ENCODE measurements around the gene ZNF181. TPM values are rescaled to one million over a fixed set of nuclear protein-coding genes. Genes with fewer than 3 reads are reported as not detected.

Gene ZNF181
- total RNA-seq, 1 donor from 2014 or later = 10.3 TPM

DNA sequence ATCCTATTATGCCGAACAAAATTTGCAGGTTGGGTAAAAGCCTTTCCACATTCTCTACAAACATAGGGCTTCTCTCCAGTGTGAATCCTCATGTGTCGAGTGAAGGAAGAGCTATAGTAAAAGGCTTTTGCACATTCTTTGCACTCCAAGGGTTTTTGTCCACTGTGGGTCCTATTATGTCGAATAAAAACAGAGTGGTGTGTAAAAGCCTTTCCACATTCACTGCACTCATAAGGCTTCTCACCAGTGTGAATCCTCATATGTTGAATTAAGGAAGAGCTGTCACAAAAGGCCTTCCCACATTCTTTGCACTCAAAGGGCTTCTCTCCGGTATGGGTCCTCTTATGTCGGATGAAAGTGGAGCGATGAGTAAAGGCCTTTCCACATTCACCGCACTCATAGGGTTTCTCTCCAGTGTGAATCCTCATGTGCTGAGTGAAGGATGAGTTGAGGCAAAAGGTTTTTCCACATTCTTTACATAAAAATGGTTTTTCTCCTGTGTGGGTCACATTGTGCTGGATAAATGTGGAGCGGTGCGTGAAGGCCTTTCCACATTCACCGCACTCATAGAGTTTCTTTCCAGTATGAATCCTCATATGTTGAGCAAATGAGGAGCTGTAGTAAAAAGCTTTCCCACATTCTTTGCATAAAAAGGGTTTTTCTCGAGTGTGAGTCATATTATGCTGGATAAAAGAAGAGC is 25.3 kb downstream of the ZNF181 start:
- TF ChIP-seq, protein P1, sequence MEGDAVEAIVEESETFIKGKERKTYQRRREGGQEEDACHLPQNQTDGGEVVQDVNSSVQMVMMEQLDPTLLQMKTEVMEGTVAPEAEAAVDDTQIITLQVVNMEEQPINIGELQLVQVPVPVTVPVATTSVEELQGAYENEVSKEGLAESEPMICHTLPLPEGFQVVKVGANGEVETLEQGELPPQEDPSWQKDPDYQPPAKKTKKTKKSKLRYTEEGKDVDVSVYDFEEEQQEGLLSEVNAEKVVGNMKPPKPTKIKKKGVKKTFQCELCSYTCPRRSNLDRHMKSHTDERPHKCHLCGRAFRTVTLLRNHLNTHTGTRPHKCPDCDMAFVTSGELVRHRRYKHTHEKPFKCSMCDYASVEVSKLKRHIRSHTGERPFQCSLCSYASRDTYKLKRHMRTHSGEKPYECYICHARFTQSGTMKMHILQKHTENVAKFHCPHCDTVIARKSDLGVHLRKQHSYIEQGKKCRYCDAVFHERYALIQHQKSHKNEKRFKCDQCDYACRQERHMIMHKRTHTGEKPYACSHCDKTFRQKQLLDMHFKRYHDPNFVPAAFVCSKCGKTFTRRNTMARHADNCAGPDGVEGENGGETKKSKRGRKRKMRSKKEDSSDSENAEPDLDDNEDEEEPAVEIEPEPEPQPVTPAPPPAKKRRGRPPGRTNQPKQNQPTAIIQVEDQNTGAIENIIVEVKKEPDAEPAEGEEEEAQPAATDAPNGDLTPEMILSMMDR (IDR thresholded peaks at IDR 0.05; ENCODE audit: unreplicated experiment) = no peak
- no peak overlapping the region for H3K4me3 Mint-ChIP-seq (ENCODE audit: low read depth)
- H3K27ac Mint-ChIP-seq = no peak overlapping the region
- no peaks in the 10 kb centered on the region for H3K27me3 Mint-ChIP-seq
- DNase-seq (ENCODE audit: low spot score, unreplicated experiment) = no peak
- peaks cover 72% of the 10 kb centered on the region for H3K9me3 Mint-ChIP-seq (ENCODE audit: low read depth)
- no peaks in the 10 kb centered on the region for H3K4me1 Mint-ChIP-seq (ENCODE audit: low read depth)
- peaks cover 76% of the 10 kb centered on the region for H3K36me3 Mint-ChIP-seq (ENCODE audit: insufficient read depth)

DNA sequence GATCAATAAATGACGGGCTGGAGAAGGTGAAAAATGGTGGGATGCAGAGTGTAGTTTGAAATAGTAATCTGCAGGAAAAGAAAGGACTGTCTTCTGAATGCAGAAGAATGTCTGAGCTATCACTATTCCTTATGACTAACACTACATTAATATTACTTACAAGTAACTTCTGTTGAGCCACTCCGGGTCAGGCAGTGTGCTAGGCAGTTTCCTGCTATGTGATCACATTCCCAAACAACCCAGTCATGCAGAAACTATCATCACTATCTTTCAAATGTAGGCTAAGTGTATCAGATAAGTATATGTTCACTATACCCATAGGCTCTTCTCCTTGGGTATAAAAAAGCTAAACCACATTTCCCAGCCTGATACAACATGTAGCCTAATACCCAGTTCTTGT is 32.3 kb downstream of the ZNF181 start:
- H3K4me1 Mint-ChIP-seq (ENCODE audit: low read depth) = peaks cover 1% of the 10 kb centered on the region
- H3K27ac Mint-ChIP-seq = no peak overlapping the region
- DNase-seq (ENCODE audit: low spot score, unreplicated experiment) = no peak
- no peaks in the 10 kb centered on the region for H3K27me3 Mint-ChIP-seq
- TF ChIP-seq, protein P1 (IDR thresholded peaks at IDR 0.05; ENCODE audit: unreplicated experiment) = no peak
- H3K9me3 Mint-ChIP-seq (ENCODE audit: low read depth) = peaks cover 38% of the 10 kb centered on the region
- peaks cover 64% of the 10 kb centered on the region for H3K36me3 Mint-ChIP-seq (ENCODE audit: insufficient read depth)
- H3K4me3 Mint-ChIP-seq (ENCODE audit: low read depth) = no peak overlapping the region

GRCh38 chr19:34767951-34768350 is 33.9 kb downstream of the ZNF181 start:
- peaks cover 9% of the 10 kb centered on the region for H3K4me1 Mint-ChIP-seq (ENCODE audit: low read depth)
- H3K27me3 Mint-ChIP-seq = no peaks in the 10 kb centered on the region
- no peak for DNase-seq (ENCODE audit: low spot score, unreplicated experiment)
- H3K36me3 Mint-ChIP-seq (ENCODE audit: insufficient read depth) = peaks cover 50% of the 10 kb centered on the region
- TF ChIP-seq, protein P1 (IDR thresholded peaks at IDR 0.05; ENCODE audit: unreplicated experiment) = no peak
- H3K4me3 Mint-ChIP-seq (ENCODE audit: low read depth) = no peak overlapping the region
- peaks cover 23% of the 10 kb centered on the region for H3K9me3 Mint-ChIP-seq (ENCODE audit: low read depth)
- H3K27ac Mint-ChIP-seq = no peak overlapping the region

GRCh38 chr19:34772697-34773554 is 38.9 kb downstream of the ZNF181 start, which contains the start of gene ZNF599:
ZNF599 (minus strand) TSS chr19:34773215; CDS start chr19:34772841, 374 bp downstream.
- Mint-ChIP-seq H3K9me3 (ENCODE audit: low read depth) (peaks cover 3% of the 10 kb centered on the region), H3K36me3 (ENCODE audit: insufficient read depth) (peaks cover 4% of the 10 kb centered on the region), H3K27ac (peak within 1 kb of the TSS; percentile 91), H3K4me1 (ENCODE audit: low read depth) (peaks cover 9% of the 10 kb centered on the region), H3K4me3 (ENCODE audit: low read depth) (peak within 1 kb of the TSS; percentile 92), H3K27me3 (peaks cover 15% of the 10 kb centered on the region)
- peak; percentile 77 for DNase-seq (ENCODE audit: low spot score, unreplicated experiment)
- TF ChIP-seq, protein P1 (IDR thresholded peaks at IDR 0.05; ENCODE audit: unreplicated experiment) = no peak

- DNase-seq (ENCODE audit: low spot score, unreplicated experiment) = no peak
- peaks cover 1% of the 10 kb centered on the region for H3K36me3 Mint-ChIP-seq (ENCODE audit: insufficient read depth)
- peaks cover 15% of the 10 kb centered on the region for H3K27me3 Mint-ChIP-seq
- TF ChIP-seq, protein P1 (IDR thresholded peaks at IDR 0.05; ENCODE audit: unreplicated experiment) = no peak
- H3K4me3 Mint-ChIP-seq (ENCODE audit: low read depth) = peak overlapping the region; percentile 92
- H3K27ac Mint-ChIP-seq = no peak overlapping the region
- H3K9me3 Mint-ChIP-seq (ENCODE audit: low read depth) = peaks cover 7% of the 10 kb centered on the region
- peaks cover 9% of the 10 kb centered on the region for H3K4me1 Mint-ChIP-seq (ENCODE audit: low read depth)
Observed at GRCh38 chr19:34773555-34773864, 39.5 kb downstream of the ZNF181 start.
